ENCODE results near the gene DAPK2.
"Not testable (repeated sequence)": the region's sequence is repeated elsewhere in the genome, so short reads cannot be mapped to it uniquely, and the experiment has no call there.

DAPK2 gene

DNA sequence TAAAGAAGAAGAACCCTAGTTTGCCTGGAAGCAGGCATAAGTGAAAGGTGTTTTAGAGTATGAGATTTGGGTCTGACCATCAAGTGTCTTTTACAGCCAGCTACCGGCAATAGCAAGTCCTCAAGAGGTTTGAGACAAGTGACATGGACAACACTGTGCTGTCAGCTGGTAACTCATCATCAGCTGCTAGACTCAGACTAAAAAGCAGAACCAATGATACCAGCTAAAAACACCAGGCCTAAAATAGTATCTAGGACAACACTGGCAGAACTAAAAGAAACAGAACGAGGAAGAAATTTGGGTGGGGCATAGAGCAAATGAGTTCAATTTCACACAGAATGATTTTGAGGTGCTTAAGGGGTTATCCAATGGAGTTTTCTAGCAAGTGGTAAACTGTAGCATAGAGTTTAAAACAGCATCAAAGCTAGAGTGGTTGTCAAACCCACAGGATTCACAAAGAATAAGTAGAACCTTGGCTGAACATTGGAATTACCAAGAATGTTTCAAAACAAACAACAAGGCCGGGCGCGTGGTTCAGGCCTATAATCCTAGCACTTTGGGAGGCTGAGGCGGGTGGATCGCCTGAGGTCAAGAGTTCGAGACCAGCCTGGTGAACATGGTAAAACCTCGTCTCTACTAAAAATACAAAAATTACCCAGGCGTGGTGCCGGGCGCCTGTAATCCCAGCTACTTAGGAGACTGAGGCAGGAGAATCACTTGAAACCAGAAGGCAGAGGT is 43.4 kb upstream of the DAPK2 start:
- no peaks in the 10 kb centered on the region for H3K9me2 ChIP-seq (replicated peaks; ENCODE audit: insufficient read depth, low read length)
- H3K4me2 ChIP-seq (ENCODE audit: low read depth, low read length), result peak overlapping the region; percentile 10
- peaks cover 32% of the 10 kb centered on the region for H3F3A ChIP-seq (ENCODE audit: insufficient read depth, low read length)
- peaks cover 28% of the 10 kb centered on the region for H3K4me1 ChIP-seq (ENCODE audit: low read length)
- H2AFZ ChIP-seq (ENCODE audit: low read length), result no peak overlapping the region
- H3K4me3 ChIP-seq (ENCODE audit: low read length), result no peak overlapping the region
- no peaks in the 10 kb centered on the region for H3K9me3 ChIP-seq (replicated peaks; ENCODE audit: insufficient read depth, low read length)
- H3K36me3 ChIP-seq (replicated peaks; ENCODE audit: insufficient read depth, low read length), result peaks cover 13% of the 10 kb centered on the region
- no peak for DNase-seq
- H4K20me1 ChIP-seq (ENCODE audit: insufficient read depth, low read length), result no peaks in the 10 kb centered on the region
- H3K79me2 ChIP-seq (ENCODE audit: low read length), result peaks cover 67% of the 10 kb centered on the region
- TF ChIP-seq EZH2phosphoT487 (IDR thresholded peaks at IDR 0.05; ENCODE audit: low read length), result no peak
- no peak for TF ChIP-seq EZH2 (optimal IDR thresholded peaks at IDR 0.05; ENCODE audit: low read depth, low read length)
- TF ChIP-seq, protein P1, sequence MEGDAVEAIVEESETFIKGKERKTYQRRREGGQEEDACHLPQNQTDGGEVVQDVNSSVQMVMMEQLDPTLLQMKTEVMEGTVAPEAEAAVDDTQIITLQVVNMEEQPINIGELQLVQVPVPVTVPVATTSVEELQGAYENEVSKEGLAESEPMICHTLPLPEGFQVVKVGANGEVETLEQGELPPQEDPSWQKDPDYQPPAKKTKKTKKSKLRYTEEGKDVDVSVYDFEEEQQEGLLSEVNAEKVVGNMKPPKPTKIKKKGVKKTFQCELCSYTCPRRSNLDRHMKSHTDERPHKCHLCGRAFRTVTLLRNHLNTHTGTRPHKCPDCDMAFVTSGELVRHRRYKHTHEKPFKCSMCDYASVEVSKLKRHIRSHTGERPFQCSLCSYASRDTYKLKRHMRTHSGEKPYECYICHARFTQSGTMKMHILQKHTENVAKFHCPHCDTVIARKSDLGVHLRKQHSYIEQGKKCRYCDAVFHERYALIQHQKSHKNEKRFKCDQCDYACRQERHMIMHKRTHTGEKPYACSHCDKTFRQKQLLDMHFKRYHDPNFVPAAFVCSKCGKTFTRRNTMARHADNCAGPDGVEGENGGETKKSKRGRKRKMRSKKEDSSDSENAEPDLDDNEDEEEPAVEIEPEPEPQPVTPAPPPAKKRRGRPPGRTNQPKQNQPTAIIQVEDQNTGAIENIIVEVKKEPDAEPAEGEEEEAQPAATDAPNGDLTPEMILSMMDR (IDR thresholded peaks at IDR 0.05; ENCODE audit: low read length), result no peak
- H3K27ac ChIP-seq (ENCODE audit: low read length), result peak overlapping the region; percentile 51; the same call in 1 of the 2 replicates
- H3K27me3 ChIP-seq (replicated peaks; ENCODE audit: insufficient read depth, low read length), result no peaks in the 10 kb centered on the region
- no peak overlapping the region for H3K9ac ChIP-seq (ENCODE audit: low read length)

GRCh38 chr15:64082757-64083156 is 36.5 kb upstream of the DAPK2 start:
- Histone ChIP-seq H3K9me2 (replicated peaks; ENCODE audit: insufficient read depth, low read length) (no peaks in the 10 kb centered on the region), H3K79me2 (ENCODE audit: low read length) (peaks cover 42% of the 10 kb centered on the region), H3K4me1 (ENCODE audit: low read length) (no peaks in the 10 kb centered on the region), H3K9ac (ENCODE audit: low read length) (no peak overlapping the region), H3F3A (ENCODE audit: insufficient read depth, low read length) (no peaks in the 10 kb centered on the region), H3K36me3 (replicated peaks; ENCODE audit: insufficient read depth, low read length) (peaks cover 5% of the 10 kb centered on the region), H2AFZ (ENCODE audit: low read length) (no peak overlapping the region), H3K4me3 (ENCODE audit: low read length) (no peak overlapping the region), H3K4me2 (ENCODE audit: low read depth, low read length) (no peak overlapping the region), H3K27me3 (replicated peaks; ENCODE audit: insufficient read depth, low read length) (no peaks in the 10 kb centered on the region), H3K9me3 (replicated peaks; ENCODE audit: insufficient read depth, low read length) (no peaks in the 10 kb centered on the region), H4K20me1 (ENCODE audit: insufficient read depth, low read length) (0 out of 2 replicates have a peak, but pooled peaks cover 3% of the 10 kb centered on the region), H3K27ac (ENCODE audit: low read length) (no peak overlapping the region)
- DNase-seq, result no peak
- TF ChIP-seq EZH2phosphoT487 (IDR thresholded peaks at IDR 0.05; ENCODE audit: low read length), result no peak
- TF ChIP-seq, protein P1 (IDR thresholded peaks at IDR 0.05; ENCODE audit: low read length), result no peak
- no peak for TF ChIP-seq EZH2 (optimal IDR thresholded peaks at IDR 0.05; ENCODE audit: low read depth, low read length)

DNA sequence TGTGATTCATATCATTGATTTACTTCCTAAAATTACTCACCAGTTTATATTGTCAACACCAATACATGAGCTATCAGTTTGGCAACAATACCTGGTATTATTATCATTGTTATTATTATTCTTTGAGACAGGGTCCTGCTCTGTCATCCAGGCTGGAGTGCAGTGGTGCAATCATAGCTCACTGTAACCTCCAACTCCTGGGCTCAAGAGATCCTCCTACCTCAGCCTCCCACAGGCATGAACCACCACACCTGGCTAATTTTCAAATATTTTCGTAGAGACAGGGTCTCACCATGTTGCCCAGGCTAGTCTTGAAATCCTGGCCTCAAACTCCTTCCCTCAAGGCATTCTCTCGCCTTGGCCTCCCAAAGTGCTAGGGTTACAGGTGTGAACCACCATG is 27.2 kb upstream of the DAPK2 start:
- not testable (repeated sequence) for DNase-seq; H4K20me1 ChIP-seq (ENCODE audit: insufficient read depth, low read length); H2AFZ ChIP-seq (ENCODE audit: low read length); H3K9me3 ChIP-seq (replicated peaks; ENCODE audit: insufficient read depth, low read length); H3K36me3 ChIP-seq (replicated peaks; ENCODE audit: insufficient read depth, low read length); H3K4me1 ChIP-seq (ENCODE audit: low read length); H3K9ac ChIP-seq (ENCODE audit: low read length); H3F3A ChIP-seq (ENCODE audit: insufficient read depth, low read length); H3K27ac ChIP-seq (ENCODE audit: low read length); H3K4me2 ChIP-seq (ENCODE audit: low read depth, low read length); H3K9me2 ChIP-seq (replicated peaks; ENCODE audit: insufficient read depth, low read length); H3K27me3 ChIP-seq (replicated peaks; ENCODE audit: insufficient read depth, low read length); H3K4me3 ChIP-seq (ENCODE audit: low read length)
- H3K79me2 ChIP-seq (ENCODE audit: low read length), result peaks cover 17% of the 10 kb centered on the region

- Histone ChIP-seq H3K4me1 (ENCODE audit: low read length) (no peaks in the 10 kb centered on the region), H3K27ac (ENCODE audit: low read length) (no peak overlapping the region), H2AFZ (ENCODE audit: low read length) (no peak overlapping the region), H3F3A (ENCODE audit: insufficient read depth, low read length) (no peaks in the 10 kb centered on the region; the same call in 1 of the 2 replicates), H3K4me2 (ENCODE audit: low read depth, low read length) (no peak overlapping the region), H3K4me3 (ENCODE audit: low read length) (no peak overlapping the region), H3K27me3 (replicated peaks; ENCODE audit: insufficient read depth, low read length) (no peaks in the 10 kb centered on the region), H3K9ac (ENCODE audit: low read length) (no peak overlapping the region), H4K20me1 (ENCODE audit: insufficient read depth, low read length) (no peaks in the 10 kb centered on the region), H3K79me2 (ENCODE audit: low read length) (peaks cover 12% of the 10 kb centered on the region), H3K36me3 (replicated peaks; ENCODE audit: insufficient read depth, low read length) (peaks cover 8% of the 10 kb centered on the region; the same call in 1 of the 2 replicates), H3K9me3 (replicated peaks; ENCODE audit: insufficient read depth, low read length) (no peaks in the 10 kb centered on the region), H3K9me2 (replicated peaks; ENCODE audit: insufficient read depth, low read length) (no peaks in the 10 kb centered on the region)
- TF ChIP-seq EZH2phosphoT487 (IDR thresholded peaks at IDR 0.05; ENCODE audit: low read length), result no peak
- no peak for TF ChIP-seq EZH2 (optimal IDR thresholded peaks at IDR 0.05; ENCODE audit: low read depth, low read length)
- TF ChIP-seq, protein P1 (IDR thresholded peaks at IDR 0.05; ENCODE audit: low read length), result no peak
- no peak for DNase-seq
Measured at GRCh38 chr15:64072812-64073211, 26.5 kb upstream of the DAPK2 start.
